H7 (cell line): ENCODE results near the gene CEP44. TPM values are rescaled to one million over a fixed set of nuclear protein-coding genes. Genes with fewer than 3 reads are reported as not detected.
"Not testable (repeated sequence)": the region's sequence is repeated elsewhere in the genome, so short reads cannot be mapped to it uniquely, and the experiment has no call there.

ENCODE experiments used
- DNase-seq: peaks from one replicate; pipeline ENCODE4 v3.0.0; 2012
- H3K27me3 ChIP-seq: 2 replicates; pipeline ENCODE4 v1.6.0; 2011; ENCODE audit warnings: mild to moderate bottlenecking, low read length; ENCODE audit not compliant: control insufficient read depth, insufficient read depth
- H3K36me3 ChIP-seq: replicated peaks from 2 replicates; pipeline ENCODE4 v1.5.1; 2011; ENCODE audit warnings: low read length; ENCODE audit not compliant: control insufficient read depth, insufficient read depth
- H3K4me3 ChIP-seq: 2 replicates; pipeline ENCODE4 v1.5.1; 2011; ENCODE audit warnings: low read depth, mild to moderate bottlenecking, control low read depth, low read length, moderate library complexity; ENCODE audit not compliant: insufficient read depth
- total RNA-seq: library from RNA; depleted of rRNA; stranded (reverse); fragments of >200 nt; shearing (Covaris generic); gene quantifications from 2 replicates; pipeline ENCODE4 v1.2.3, GENCODE V29; 2014; rRNA removed

CEP44 gene
- total RNA-seq, 1 experiment from 2014 or later: 17.0 TPM

DNA sequence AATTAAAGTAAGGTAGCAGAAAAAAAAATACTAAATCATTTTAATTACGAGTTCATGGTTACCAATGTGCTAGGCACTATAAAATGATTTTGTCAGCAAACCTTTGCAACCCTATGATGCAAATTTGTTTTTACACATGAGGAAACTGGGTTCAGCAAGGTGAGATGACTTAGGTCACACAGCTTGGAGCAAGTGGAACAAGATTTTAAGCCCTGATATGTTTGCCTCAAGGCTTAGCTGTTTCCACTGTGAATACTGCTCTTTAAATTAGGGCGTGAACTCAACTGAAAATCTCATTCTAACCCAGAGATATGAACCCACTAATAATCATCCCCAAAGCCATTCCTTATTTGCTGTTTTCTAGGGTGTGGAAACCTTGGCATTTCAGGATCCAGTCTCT lies 86.3 kb downstream of the CEP44 start:
- Histone ChIP-seq H3K4me3 (no peak overlapping the region), H3K36me3 (no peaks in the 10 kb centered on the region), H3K27me3 (no peaks in the 10 kb centered on the region)
- no peak for DNase-seq

DNA sequence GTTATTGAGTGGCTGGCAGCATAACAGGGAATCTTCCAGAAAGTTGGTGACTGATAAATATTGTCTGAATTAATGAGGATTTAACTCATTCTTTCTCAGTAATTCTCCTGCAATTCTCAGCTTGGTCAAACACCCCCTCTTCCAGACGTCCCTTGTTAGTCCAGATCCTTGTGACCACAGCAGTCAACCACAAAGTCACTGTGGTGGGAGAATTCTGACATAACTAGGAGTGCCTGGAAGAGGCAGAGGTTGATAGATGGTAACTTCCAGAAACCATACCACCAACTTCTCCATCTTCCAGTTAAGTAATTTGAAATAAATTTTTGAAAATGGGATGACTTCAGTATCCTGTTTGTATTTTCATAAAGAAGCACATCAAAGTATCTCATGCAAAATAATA lies 90.1 kb downstream of the CEP44 start:
- Histone ChIP-seq H3K4me3 (no peak overlapping the region), H3K36me3 (peaks cover 1% of the 10 kb centered on the region; the same call in 1 of the 2 replicates), H3K27me3 (no peaks in the 10 kb centered on the region; the same call in 1 of the 2 replicates)
- no peak for DNase-seq

DNA sequence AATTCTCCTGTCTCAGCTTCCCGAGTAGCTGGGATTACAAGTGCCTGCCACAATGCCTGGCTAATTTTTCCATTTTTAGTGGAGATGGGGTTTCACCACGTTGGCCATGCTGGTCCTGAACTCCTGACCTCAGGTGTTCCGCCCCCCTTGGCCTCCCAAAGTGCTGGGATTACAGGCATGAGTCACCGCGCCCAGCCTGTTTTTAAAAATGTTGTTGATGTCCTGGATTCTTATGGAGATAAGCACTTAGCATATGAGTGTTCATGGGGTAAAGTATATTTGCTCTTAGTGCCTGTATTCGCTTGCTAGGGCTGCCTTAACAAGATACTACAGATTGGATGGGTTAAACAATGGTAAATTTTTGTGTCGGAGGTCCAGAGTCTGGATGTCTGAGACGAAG lies 91.7 kb downstream of the CEP44 start:
- Histone ChIP-seq H3K4me3 (no peak overlapping the region), H3K36me3 (peaks cover 1% of the 10 kb centered on the region; the same call in 1 of the 2 replicates), H3K27me3 (no peaks in the 10 kb centered on the region; the same call in 1 of the 2 replicates)
- no peak for DNase-seq

DNA sequence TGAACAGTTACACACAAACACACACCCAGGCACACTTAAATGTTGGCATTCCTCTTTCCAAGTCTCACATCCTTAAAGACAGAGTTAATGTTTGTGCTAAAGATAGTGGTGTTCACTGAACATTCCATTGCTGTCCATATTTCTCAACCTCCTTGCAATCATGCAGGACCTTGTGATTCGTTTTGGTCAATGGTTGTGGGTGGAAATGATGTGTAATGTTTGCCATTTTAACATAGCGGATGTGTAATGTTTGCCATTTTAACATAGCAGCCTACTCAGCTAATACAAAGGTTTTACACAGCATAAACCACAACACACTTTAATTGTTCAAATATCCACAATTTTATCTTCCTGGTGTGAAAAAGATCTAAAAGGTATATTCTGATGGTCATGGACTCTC lies 93.9 kb downstream of the CEP44 start:
- no peak for DNase-seq
- Histone ChIP-seq H3K4me3 (no peak overlapping the region), H3K27me3 (no peaks in the 10 kb centered on the region; the same call in 1 of the 2 replicates), H3K36me3 (peaks cover 1% of the 10 kb centered on the region; the same call in 1 of the 2 replicates)

DNA sequence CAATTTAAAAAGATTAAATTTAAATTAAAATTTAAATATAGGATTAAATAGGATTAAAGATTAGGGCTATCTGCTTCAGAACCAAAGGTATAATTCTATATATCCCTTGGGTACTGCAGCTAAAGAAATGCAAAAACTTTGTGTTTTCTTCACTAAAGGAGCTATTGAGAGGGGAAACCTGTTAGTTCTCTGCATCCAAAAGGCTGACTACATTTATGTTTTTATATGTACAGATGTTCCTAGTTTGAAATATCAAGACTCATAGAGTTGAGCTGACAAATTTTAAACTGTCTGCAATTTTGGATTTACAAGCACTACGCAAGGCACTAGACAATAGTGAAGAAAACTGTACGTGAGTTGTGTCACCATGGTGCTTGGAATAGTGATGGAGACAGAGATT lies 95.2 kb downstream of the CEP44 start:
- no peak for DNase-seq
- Histone ChIP-seq H3K36me3 (peaks cover 1% of the 10 kb centered on the region; the same call in 1 of the 2 replicates), H3K4me3 (no peak overlapping the region), H3K27me3 (no peaks in the 10 kb centered on the region; the same call in 1 of the 2 replicates)

DNA sequence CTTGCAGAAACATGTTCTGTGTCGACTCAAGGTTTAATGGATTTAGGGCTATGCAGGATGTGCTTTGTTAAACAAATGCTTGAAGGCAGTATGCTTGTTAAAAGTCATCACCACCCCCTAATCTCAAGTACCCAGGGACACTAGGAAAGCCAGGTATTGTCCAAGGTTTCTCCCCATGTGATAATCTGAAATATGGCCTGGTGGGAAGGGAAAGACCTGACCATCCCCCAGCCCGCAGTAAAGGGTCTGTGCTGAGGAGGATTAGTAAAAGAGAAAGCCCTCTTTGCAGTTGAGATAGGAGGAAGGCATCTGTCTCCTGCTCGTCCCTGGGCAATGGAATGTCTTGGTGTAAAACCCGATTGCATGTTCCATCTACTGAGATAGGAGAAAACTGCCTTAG lies 96.5 kb downstream of the CEP44 start:
- DNase-seq, H3K4me3 ChIP-seq, H3K27me3 ChIP-seq, H3K36me3 ChIP-seq: not testable (repeated sequence)

DNA sequence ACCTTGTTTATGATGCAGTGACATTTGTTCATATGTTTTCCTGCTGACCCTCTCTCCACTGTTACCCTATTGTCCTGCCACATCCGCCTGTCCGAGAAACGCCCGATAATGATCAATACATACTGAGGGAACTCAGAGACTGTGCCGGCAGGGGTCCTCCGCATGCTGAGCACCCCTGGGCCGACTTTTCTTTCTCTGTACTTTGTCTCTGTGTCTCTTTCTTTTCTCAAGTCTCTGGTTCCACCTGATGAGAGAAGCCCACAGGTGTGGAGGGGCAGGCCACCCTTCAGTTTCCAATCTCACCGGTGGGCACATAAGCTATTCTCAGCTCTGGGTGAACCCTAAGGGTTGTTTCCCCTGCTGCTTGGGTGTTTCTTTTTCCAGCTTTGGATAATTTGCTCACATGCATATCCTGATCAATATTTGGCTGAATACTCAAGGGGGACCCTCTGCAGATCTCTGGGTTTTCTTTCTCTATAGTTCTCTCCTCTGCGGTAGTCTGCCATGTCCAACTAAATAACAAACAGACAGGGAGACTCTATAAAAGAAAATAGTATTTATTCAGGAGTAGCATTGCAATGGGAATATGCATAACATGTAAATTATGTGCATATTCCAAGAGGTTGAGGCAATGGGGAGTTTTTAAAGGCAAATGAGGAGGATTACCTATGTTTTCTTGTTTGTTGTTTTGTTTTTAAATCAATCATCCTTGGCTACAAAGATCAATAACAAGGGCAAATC lies 97.2 kb downstream of the CEP44 start:
- no peak overlapping the region for H3K4me3 ChIP-seq

DNA sequence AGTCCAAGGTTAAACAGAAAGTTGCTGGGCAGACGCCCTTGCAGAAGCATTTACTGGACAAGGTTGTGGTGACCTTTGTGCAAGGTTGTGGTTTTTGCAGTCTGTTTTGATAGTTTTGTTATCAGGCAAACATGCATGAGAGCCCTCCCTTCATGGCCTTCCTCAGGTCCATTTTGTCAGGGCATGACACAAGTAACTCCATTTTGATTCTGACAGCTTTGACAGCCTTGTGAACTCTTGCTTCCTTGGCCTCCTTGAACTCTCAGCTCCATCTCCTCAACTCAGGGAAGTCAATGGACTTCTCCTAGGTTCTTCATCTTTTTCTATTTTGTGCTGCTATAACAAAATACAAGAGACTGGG lies 97.7 kb downstream of the CEP44 start:
- Histone ChIP-seq H3K4me3 (no peak overlapping the region), H3K27me3 (no peaks in the 10 kb centered on the region; the same call in 1 of the 2 replicates), H3K36me3 (peaks cover 1% of the 10 kb centered on the region; the same call in 1 of the 2 replicates)
- DNase-seq: no peak

More for the DNA sequence above, 97.2 kb downstream of the CEP44 start:
- no peak for DNase-seq
- Histone ChIP-seq H3K27me3 (no peaks in the 10 kb centered on the region; the same call in 1 of the 2 replicates), H3K36me3 (peaks cover 1% of the 10 kb centered on the region; the same call in 1 of the 2 replicates)

Other genes with a start within 250 kb of the CEP44 start
- gene FBXO8, start 244 bp upstream of the CEP44 start, total RNA-seq: 14.5 and 22.9 TPM in 2 replicates
- 6.2 and 13.9 TPM in 2 replicates for gene HPGD, start 238.6 kb downstream of the CEP44 start, total RNA-seq